ENCODE measurements around the gene QRICH1. TPM values are rescaled to one million over a fixed set of nuclear protein-coding genes. Genes with fewer than 3 reads are reported as not detected.

Gene QRICH1
- total and polyA plus RNA-seq, 3 donors from 2014 or later = 126 to 287 (median 280) TPM

- TF ChIP-seq POLR2A (IDR thresholded peaks at IDR 0.05) (no peak), CTCF (IDR thresholded peaks at IDR 0.05) (no peak)
- DNase-seq = peak; percentile 93
- intact Hi-C loops (cut with DNase I; ENCODE audit: low total_unique reads) = no loop called here
- H3K9me3 ChIP-seq = no peaks in the 10 kb centered on the region
- peaks cover 30% of the 10 kb centered on the region for H3K4me1 ChIP-seq
- WGBS, 2 donors = 3 to 4% methylated on average over 21 to 25 of the region's 30 CpGs
- no peaks in the 10 kb centered on the region for H3K36me3 ChIP-seq (ENCODE audit: low read depth, missing control alignments)
- peak overlapping the region; percentile 80 for H3K27ac ChIP-seq
- H3K27me3 ChIP-seq = no peaks in the 10 kb centered on the region
- H3K4me3 ChIP-seq = peak overlapping the region; percentile 64 to 81
Observed at GRCh38 chr3:49133226-49133951, 39.5 kb upstream of the QRICH1 start.

- Histone ChIP-seq H3K27me3 (no peaks in the 10 kb centered on the region), H3K36me3 (ENCODE audit: low read depth, missing control alignments) (no peaks in the 10 kb centered on the region), H3K4me1 (peaks cover 30% of the 10 kb centered on the region), H3K27ac (peak within 1 kb of the TSS; percentile 80), H3K4me3 (peak within 1 kb of the TSS; percentile 64 to 81), H3K9me3 (no peaks in the 10 kb centered on the region)
- intact Hi-C loops (cut with DNase I; ENCODE audit: low total_unique reads) = no loop called here
- no peak for TF ChIP-seq POLR2A (IDR thresholded peaks at IDR 0.05)
- TF ChIP-seq CTCF (IDR thresholded peaks at IDR 0.05) = no peak
- DNase-seq = peak; percentile 92
- 1 to 13% methylated on average over 23 to 28 of the region's 28 CpGs for WGBS, 2 donors
Observed at GRCh38 chr3:49132437-49133225, 38.8 kb upstream of the QRICH1 start, which contains the start of gene LAMB2. Gene LAMB2, minus strand, starts transcription at chr3:49133050. Its CDS starts 183 bp downstream, at chr3:49132867.

GRCh38 chr3:49132073-49132436 is 38.2 kb upstream of the QRICH1 start:
- WGBS, 2 donors = 28 to 46% methylated on average over 7 to 9 of the region's 9 CpGs

GRCh38 chr3:49131576-49131975 is 37.7 kb upstream of the QRICH1 start:
- Histone ChIP-seq H3K4me1 (peaks cover 30% of the 10 kb centered on the region), H3K27ac (no peak overlapping the region), H3K9me3 (no peaks in the 10 kb centered on the region), H3K4me3 (peak overlapping the region in 1 of 2 donors; percentile 81), H3K27me3 (no peaks in the 10 kb centered on the region), H3K36me3 (ENCODE audit: low read depth, missing control alignments) (no peaks in the 10 kb centered on the region)
- DNase-seq = no peak
- 94 to 100% methylated on average over 3 to 6 of the region's 6 CpGs for WGBS, 2 donors
- TF ChIP-seq CTCF (IDR thresholded peaks at IDR 0.05) = no peak
- no peak for TF ChIP-seq POLR2A (IDR thresholded peaks at IDR 0.05)
- intact Hi-C loops (cut with DNase I; ENCODE audit: low total_unique reads) = no loop called here

More at GRCh38 chr3:49132073-49132436, 38.2 kb upstream of the QRICH1 start:
- Histone ChIP-seq H3K27me3 (no peaks in the 10 kb centered on the region), H3K36me3 (ENCODE audit: low read depth, missing control alignments) (no peaks in the 10 kb centered on the region), H3K9me3 (no peaks in the 10 kb centered on the region), H3K27ac (peak overlapping the region; percentile 80), H3K4me1 (peaks cover 30% of the 10 kb centered on the region), H3K4me3 (peak overlapping the region; percentile 64 to 81)
- intact Hi-C loops (cut with DNase I; ENCODE audit: low total_unique reads) = no loop called here
- TF ChIP-seq CTCF (IDR thresholded peaks at IDR 0.05) = no peak
- TF ChIP-seq POLR2A (IDR thresholded peaks at IDR 0.05) = no peak
- no peak for DNase-seq

Data from testis (tissue), 3 donors.